Lung microvascular endothelial cell (primary cell): ENCODE results near the gene ATF7. TPM values are rescaled to one million over a fixed set of nuclear protein-coding genes. Genes with fewer than 3 reads are reported as not detected.

Experiments used
- DNase-seq, 2 donors: peaks; one replicate each; pipeline versions ENCODE4 v3.0.0 to v3.0.0-alpha.2; 2010; ENCODE audit warnings: low read depth in 2 of 2
- total RNA-seq: library from RNA; depleted of rRNA; stranded (reverse); fragments of >200 nt; gene quantifications from 2 replicates; pipeline ENCODE4 v1.2.1, GENCODE V29; 2014

Gene ATF7
- total RNA-seq, 1 donor from 2014 or later = 10.5 TPM

- no peak for DNase-seq
Observed at GRCh38 chr12:53532021-53532420, 94.2 kb downstream of the ATF7 start.

- DNase-seq = peak in 1 of 2 donors; percentile 29
Observed at GRCh38 chr12:53530920-53531319, 95.3 kb downstream of the ATF7 start.

- DNase-seq = no peak
Observed at GRCh38 chr12:53530061-53530460, 96.1 kb downstream of the ATF7 start.

- no peak for DNase-seq
Observed at GRCh38 chr12:53524476-53524875, 101.7 kb downstream of the ATF7 start.

- DNase-seq = no peak
Observed at GRCh38 chr12:53523131-53523530, 103.1 kb downstream of the ATF7 start.

- DNase-seq = no peak
Observed at GRCh38 chr12:53518381-53518780, 107.8 kb downstream of the ATF7 start.

GRCh38 chr12:53516758-53517455 is 109.3 kb downstream of the ATF7 start:
- DNase-seq = no peak

- no peak for DNase-seq
Observed at GRCh38 chr12:53515291-53515680, 110.9 kb downstream of the ATF7 start.

GRCh38 chr12:53514628-53515290 is 111.4 kb downstream of the ATF7 start:
- DNase-seq = no peak

GRCh38 chr12:53513712-53514410 is 112.3 kb downstream of the ATF7 start:
- no peak for DNase-seq

- DNase-seq = no peak
Observed at GRCh38 chr12:53510181-53510812, 115.9 kb downstream of the ATF7 start.

- peak; percentile 81 to 85 for DNase-seq
Observed at GRCh38 chr12:53508534-53509170, 117.5 kb downstream of the ATF7 start.

- DNase-seq = no peak
Observed at GRCh38 chr12:53507603-53507885, 118.6 kb downstream of the ATF7 start.

GRCh38 chr12:53506881-53507602 is 119.1 kb downstream of the ATF7 start, which contains the start of gene NPFF:
NPFF (minus strand) TSS chr12:53507484; CDS start chr12:53507474, 10 bp downstream.
- DNase-seq = no peak

- no peak for DNase-seq
Observed at GRCh38 chr12:53506450-53506785, 119.8 kb downstream of the ATF7 start.

GRCh38 chr12:53505555-53506449 is 120.4 kb downstream of the ATF7 start:
- no peak for DNase-seq

- DNase-seq = peak in 1 of 2 donors; percentile 37
Observed at GRCh38 chr12:53505086-53505485, 121.1 kb downstream of the ATF7 start.

- no peak for DNase-seq
Observed at GRCh38 chr12:53504004-53504920, 121.9 kb downstream of the ATF7 start.
